COLO668 (cell line): ENCODE results near the gene BCAS4.
"Not testable (repeated sequence)": the region's sequence is repeated elsewhere in the genome, so short reads cannot be mapped to it uniquely, and the experiment has no call there.

ENCODE experiments used
- DNase-seq: peaks from one replicate; lab custom pipeline; 2025; ENCODE audit not compliant: unreplicated experiment; lab: John Stamatoyannopoulos, UW

BCAS4 gene, protein sequence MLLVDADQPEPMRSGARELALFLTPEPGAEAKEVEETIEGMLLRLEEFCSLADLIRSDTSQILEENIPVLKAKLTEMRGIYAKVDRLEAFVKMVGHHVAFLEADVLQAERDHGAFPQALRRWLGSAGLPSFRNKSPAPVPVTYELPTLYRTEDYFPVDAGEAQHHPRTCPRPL

DNA sequence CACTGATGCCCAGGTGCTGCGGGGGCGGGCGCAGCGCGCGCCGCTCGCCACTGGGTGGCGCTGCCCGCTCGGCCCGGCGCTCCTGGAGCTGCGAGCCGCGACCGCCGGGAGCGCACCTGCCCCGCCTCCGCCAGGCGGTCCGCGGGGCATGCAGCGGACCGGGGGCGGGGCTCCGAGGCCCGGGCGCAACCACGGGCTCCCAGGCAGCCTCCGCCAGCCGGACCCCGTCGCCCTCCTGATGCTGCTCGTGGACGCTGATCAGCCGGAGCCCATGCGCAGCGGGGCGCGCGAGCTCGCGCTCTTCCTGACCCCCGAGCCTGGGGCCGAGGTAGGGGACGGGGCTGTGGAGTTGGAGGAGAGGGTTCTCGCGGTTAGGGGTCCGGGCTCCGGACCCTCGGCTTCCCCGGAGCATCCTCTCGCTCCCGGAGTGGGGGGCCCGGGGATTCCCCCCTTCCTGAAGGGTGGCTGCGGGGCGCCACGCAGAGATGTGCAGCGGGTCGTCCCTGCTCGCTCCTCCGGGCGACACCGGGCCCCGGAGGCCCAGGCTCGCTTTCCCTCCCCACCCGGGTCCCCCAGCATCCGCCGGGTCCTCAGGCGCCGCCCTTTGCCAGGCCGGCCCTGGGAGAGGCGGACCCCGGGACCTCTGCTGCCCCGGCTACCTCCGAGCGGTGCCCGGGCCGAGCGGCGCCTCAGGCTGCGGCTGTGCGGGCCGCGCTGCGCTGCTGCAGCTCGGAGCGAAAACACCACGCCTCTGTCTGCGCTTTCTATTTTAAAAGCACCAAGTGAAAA is at the start of gene BCAS4:
Gene BCAS4 (plus strand): TSS at position 216 of the 789 bp plus-strand sequence. CDS start 23 bp downstream, at position 239.
- peak; percentile 85 for DNase-seq

DNA sequence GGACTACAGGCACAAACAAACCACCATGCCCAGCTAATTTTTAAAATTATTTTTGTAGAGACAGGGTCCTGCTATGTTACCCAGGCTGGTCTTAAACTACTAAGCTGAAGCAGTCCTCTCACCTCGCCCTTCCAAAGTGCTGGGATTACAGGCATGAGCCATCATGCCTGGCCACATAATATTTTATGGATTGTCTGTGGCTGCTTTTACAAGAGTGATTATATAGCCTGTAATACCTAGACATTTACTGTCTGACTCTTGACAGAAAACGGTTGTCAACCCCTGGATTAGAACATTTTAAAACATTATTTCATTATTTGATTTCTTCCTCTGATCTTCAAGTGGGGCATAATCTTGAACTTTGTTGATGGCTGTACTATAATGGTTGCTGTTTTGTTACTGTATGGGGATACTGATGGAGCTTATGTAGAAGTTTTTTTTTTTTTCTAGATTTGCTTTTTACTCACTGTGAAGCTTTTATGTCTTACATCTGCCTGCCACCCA is 49.2 kb upstream of the BCAS4 start:
- DNase-seq = no peak

GRCh38 chr20:50746138-50746940 is 48.5 kb upstream of the BCAS4 start:
- DNase-seq = no peak

DNA sequence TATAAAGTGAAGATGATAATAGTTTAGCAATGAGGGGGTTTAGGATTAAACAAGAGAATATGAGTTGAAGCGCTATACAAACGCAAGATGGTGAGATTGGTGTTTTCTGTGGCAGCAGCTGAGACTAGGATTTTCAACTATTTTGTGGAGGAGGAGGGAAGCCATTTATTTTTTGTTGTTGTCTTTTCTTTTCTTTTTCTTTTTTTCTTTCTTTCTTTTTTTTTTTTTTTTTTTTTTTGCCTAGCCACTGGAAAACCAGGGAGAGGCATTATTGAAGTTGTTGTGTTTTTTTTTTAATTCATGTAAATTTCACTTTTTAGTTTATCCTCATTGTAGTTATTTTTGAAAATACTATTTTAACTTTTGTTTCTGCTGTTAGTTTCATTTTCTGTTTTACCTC is 47.6 kb upstream of the BCAS4 start:
- no peak for DNase-seq

DNA sequence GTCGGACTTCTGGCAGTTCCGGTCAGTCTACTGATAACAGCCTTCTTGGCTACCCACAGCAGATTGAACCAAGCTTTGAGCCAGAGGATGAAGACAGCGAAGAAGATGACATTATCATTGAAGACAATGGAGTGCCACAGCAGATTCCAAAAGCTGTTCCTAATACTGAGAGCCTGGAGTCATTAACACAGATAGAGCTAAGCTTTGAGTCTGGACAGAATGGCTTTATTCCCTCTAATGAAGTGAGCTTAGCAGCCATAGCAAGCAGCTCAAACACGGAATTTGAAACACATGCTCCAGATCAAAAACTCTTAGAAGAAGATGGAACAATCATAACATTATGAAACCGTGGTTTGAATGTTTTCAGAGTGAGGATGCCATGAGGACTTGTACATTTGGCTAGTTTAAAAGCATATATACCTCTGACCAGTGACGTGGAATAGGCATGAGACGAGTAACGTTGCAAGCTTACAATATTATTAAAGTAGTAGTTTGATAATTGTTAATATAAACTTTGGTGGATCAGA is 44.7 kb upstream of the BCAS4 start:
- no peak for DNase-seq

DNA sequence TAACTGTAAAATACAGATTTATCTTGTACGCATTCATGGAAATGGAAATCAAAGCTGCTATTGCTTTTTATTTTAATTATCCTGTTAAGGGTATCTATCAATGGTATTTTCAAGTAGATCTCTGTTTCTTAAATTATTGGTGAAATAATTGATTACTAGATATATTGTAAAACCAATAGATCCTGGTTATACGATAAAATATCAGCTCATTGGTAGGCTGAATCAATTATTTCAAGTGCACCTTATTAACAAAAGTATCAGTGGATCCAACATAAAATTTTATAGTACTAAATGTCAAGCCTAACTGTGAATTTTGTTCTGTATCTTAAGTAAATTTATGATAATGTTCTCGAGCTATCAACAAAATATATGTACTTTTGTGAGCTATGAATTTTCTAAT is 41.7 kb upstream of the BCAS4 start:
- DNase-seq = no peak

DNA sequence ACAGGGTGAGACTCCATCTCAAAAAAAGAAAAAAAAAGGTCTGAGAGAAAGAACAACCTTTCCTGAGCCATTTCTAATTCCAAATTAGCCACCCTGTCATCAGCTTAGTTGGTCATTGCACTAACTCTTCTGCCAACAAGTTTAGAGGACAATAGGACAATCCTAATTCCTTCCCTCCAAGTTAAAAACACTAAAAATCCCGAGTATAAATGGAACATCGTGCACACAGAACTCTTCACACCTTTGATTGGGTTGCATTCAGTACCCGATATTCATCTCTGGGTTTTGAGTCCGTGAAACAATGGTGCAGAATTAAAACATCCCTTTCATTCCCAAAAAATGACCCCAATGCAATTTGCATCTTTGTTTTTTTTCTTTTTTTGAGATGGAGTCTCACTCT is 40.4 kb upstream of the BCAS4 start:
- DNase-seq = no peak

- no peak for DNase-seq
These were observed 38.4 kb upstream of the BCAS4 start for GRCh38 chr20:50756447-50756846.

DNA sequence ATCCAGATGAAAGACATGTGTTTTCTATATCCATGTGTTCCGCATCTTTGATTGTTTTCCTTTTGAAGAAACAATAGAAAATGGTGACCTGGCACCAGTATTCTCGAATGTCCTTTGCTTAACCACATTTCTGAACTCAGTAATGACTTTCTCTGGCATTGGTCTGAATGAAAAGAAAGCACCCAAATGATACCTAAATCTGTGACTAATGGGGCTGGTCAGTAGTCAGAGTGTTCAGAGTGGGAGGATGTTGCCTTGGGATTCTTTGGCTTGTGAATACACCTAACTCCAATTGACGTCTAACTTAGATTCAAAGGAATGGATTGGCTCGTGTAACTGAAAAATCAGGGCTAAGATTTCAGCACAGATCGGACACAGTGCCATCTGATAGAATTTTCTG is 36.4 kb upstream of the BCAS4 start:
- DNase-seq = no peak

DNA sequence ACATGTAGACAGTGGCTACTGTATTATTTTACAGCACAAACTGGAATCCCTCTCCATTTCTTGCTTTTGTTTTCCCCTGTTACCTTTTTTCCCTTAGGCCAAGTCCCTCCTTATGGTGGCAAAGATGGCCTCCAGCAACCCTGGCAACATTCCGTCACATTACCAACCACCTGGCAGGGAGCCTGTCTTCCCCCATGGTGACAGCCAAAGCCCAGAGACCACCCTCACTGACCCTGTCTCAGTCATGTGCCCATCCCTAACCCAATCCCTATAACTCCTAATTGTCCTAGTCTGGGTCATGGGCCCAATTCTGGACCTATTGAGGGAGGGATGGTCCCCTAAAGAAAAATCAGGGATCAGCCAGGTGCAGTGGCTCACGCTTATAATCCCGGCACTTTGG is 35.9 kb upstream of the BCAS4 start:
- no peak for DNase-seq

DNA sequence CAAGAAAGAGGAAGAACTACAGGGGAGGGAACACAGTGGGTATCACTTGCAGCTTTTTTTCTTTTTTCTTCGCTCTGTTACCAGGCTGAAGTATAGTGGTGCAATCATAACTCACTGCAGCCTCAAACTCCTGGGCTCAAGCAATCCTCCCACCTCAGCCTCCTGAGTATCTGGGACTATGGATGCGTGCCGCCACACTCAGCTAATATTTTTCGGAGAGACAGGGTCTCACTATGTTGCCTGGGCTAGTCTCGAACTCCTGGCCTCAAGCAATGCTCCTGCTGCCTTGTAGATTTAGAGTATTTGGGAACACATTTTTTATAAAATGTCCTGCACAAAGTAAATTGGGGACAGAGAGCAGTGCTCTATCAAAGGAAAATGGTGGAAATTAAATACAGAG is 35.2 kb upstream of the BCAS4 start:
- no peak for DNase-seq

DNA sequence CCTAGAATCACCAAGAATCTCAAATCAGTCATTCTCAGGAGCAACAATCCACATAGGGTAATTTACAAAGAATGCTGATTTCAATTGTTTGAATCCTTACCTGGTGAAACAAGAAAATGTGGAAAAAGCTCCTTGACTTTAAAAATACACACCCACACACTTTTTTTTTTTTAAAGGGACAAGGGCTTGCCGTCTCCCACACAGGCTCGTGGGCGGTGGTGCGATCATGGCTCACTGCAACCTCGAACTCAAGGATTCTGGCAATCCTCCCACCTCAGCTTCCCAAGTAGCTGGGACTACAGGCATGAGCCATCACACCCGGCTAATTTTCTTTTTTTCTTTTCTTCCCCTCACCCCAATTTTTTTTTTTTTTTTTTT is 32.8 kb upstream of the BCAS4 start:
- no peak for DNase-seq

- no peak for DNase-seq
These were observed 32.2 kb upstream of the BCAS4 start for GRCh38 chr20:50762435-50763220.

DNA sequence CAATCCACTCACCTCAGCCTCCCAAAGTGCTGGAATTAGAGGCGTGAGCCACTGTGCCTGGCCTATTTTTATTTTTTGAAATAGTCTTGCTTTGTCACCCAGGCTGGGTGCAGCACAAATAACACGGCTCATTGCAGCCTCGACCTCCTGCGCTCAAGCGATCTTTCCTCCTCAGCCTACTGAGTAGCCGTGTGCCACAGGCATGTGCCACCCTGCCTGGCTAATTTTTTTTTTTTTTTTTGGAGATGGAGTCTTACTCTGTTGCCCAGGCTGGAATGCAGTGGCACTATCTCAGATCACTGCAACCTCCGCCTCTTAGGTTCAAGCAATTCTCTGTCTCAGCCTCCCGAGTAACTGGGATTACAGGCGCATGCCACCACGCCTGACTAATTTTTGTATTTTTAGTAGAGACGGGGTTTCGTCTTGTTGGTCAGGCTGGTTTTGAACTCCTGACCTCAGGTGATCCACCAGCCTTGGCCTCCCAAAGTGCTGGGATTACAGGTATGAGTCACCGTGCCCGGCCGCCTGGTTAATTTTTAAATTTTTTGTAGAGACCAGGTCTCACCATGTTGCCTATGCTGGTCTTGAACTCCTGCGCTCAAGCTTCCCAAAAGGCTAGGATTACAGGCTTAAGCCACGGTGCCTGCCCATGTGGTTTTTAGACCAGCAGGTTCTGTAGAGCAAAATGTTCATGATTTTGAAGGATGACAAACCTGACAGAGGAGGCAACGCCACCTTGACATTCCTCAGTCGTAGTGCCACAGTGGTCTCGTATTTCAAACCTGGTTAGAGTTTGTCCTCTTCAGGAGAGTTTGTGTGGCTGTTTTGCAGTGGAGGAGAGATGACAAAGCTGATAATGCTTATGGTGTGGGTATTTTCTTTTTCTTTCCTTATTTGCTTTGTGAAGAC is 31.1 kb upstream of the BCAS4 start:
- DNase-seq = not testable (repeated sequence)

GRCh38 chr20:50765251-50765650 is 29.6 kb upstream of the BCAS4 start:
- not testable (repeated sequence) for DNase-seq

DNA sequence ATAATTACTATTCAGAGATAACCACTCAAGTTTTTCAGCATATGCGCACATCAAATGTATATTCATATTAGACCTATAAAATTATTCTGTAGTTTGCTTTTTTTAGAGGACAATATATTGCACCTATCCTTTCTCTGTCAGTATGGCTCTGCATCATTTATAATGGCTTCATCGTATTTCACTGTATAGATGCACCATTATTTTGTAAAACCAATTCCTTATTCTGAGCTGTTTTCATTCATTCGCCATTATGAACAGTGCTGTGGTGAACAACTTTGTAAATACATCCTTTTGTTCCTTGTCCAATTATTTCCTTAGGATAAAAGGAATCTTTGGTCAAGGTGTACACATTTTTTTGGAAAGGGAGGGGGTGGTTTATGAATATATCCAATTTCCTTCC is 29.2 kb upstream of the BCAS4 start:
- DNase-seq = no peak

- DNase-seq = not testable (repeated sequence)
These were observed 27.7 kb upstream of the BCAS4 start for GRCh38 chr20:50766955-50767809.

DNA sequence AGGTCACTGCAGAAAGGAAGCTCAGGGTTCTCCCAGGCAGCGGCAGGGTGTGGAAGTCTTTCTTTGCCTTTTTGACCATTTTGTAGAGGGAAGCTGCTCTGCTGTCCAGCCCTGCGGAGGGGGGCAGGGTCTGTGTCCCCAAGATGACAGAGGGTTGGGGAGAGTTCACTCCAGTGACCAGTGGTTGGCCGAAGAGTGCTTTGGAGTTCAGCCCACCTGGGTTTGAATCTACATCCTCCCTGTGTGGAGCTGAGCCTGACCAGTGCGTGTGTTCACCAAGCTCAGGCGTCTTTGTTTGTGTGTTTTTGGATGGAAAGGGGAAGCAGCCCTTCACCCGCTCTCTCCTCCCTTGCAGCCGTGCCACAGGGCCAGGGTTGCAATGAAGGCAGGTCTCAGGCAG is 25.9 kb upstream of the BCAS4 start:
- DNase-seq = not testable (repeated sequence)
